ENCODE data around the gene SEC16A.

SEC16A gene

DNA sequence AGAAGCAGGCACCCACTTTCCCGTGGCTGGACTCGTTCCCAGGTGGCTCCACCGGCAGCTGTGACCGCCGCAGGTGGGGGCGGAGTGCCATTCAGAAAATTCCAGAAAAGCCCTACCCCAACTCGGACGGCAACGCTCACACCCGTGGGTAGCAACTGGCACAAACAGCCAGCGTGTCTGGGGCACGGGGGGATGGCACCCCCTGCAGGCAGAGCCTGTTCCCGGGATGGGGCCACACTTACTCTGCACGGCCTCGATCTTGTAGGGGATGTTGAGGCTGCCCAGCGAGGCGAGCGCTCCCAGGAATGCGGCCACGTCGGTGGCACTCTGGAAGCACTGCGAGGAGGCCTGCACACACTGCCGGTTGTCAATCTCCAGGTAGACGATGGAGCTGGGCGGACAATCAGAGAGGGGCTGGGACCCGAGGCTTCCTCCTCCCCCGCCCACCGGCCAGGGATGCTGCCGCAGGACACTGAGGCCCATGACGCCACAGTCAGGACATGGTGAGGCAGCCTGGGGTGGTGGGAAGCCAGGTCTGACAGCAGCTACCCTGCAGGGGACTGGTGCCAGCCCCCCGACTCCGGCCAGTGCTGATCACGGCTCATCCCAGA is 20.2 kb upstream of the SEC16A start:
- Histone ChIP-seq H3K27ac (no peak overlapping the region), H3K4me3 (ENCODE audit: low read depth in 1 of 2, low read length in 1 of 2) (no peak overlapping the region), H3K9me3 (peaks cover 9% of the 10 kb centered on the region), H3K36me3 (peaks cover 100% of the 10 kb centered on the region), H3K4me1 (ENCODE audit: control insufficient read depth in 1 of 2, insufficient read depth in 1 of 2, low read depth in 1 of 2, low read length in 1 of 2) (no peaks in the 10 kb centered on the region), H3K27me3 (no peaks in the 10 kb centered on the region)
- TF ChIP-seq, protein P1, sequence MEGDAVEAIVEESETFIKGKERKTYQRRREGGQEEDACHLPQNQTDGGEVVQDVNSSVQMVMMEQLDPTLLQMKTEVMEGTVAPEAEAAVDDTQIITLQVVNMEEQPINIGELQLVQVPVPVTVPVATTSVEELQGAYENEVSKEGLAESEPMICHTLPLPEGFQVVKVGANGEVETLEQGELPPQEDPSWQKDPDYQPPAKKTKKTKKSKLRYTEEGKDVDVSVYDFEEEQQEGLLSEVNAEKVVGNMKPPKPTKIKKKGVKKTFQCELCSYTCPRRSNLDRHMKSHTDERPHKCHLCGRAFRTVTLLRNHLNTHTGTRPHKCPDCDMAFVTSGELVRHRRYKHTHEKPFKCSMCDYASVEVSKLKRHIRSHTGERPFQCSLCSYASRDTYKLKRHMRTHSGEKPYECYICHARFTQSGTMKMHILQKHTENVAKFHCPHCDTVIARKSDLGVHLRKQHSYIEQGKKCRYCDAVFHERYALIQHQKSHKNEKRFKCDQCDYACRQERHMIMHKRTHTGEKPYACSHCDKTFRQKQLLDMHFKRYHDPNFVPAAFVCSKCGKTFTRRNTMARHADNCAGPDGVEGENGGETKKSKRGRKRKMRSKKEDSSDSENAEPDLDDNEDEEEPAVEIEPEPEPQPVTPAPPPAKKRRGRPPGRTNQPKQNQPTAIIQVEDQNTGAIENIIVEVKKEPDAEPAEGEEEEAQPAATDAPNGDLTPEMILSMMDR (IDR thresholded peaks at IDR 0.05): no peak

DNA sequence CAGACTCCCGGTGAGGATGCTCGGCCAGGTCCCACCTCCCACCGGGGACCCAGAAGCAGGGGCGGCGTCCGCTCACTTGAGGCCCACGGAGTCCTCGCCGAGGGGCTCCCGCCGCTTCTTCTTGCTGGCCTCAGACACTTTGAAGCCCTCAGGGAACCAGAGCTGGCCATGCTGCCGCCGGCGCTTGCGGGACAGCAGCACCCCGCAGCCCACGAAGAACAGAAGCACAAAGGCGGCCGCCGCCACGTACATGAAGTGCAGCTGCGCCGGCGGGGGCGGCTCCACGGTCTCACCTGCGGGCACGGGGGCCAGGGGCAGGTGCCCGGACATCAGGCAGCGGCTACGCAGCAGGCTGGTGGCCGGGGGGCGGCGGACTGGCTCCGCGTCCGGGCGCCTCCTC is 19.4 kb upstream of the SEC16A start:
- H3K4me1 ChIP-seq (ENCODE audit: control insufficient read depth in 1 of 2, insufficient read depth in 1 of 2, low read depth in 1 of 2, low read length in 1 of 2): no peaks in the 10 kb centered on the region
- no peak overlapping the region for H3K27ac ChIP-seq
- peaks cover 9% of the 10 kb centered on the region for H3K9me3 ChIP-seq
- TF ChIP-seq, protein P1 (IDR thresholded peaks at IDR 0.05): no peak
- H3K27me3 ChIP-seq: no peaks in the 10 kb centered on the region
- H3K4me3 ChIP-seq (ENCODE audit: low read depth in 1 of 2, low read length in 1 of 2): no peak overlapping the region
- peaks cover 100% of the 10 kb centered on the region for H3K36me3 ChIP-seq

DNA sequence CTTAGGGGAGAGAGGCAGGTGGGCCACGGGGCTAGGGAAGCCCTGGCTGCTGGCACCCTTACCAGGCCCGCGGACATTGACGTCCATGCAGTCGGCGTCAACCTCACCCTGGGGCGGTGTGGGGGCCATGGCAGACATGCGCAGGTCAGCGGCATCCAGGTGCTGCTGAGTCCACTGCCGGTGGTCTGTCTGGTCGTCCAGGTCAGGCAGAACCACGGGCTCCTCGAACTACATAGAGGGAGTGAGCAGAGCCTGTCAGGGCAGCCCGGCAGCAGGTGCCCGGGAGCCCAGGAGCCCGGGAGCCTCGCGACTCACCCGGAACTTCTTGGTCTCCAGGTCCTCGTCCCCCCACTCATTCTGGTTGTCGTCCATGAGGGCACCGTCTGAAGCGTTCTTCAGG is 18.8 kb upstream of the SEC16A start:
- TF ChIP-seq, protein P1 (IDR thresholded peaks at IDR 0.05): no peak
- peaks cover 100% of the 10 kb centered on the region for H3K36me3 ChIP-seq
- H3K4me3 ChIP-seq (ENCODE audit: low read depth in 1 of 2, low read length in 1 of 2): no peak overlapping the region
- H3K27me3 ChIP-seq: no peaks in the 10 kb centered on the region
- H3K4me1 ChIP-seq (ENCODE audit: control insufficient read depth in 1 of 2, insufficient read depth in 1 of 2, low read depth in 1 of 2, low read length in 1 of 2): no peaks in the 10 kb centered on the region
- H3K9me3 ChIP-seq: peaks cover 9% of the 10 kb centered on the region
- no peak overlapping the region for H3K27ac ChIP-seq

DNA sequence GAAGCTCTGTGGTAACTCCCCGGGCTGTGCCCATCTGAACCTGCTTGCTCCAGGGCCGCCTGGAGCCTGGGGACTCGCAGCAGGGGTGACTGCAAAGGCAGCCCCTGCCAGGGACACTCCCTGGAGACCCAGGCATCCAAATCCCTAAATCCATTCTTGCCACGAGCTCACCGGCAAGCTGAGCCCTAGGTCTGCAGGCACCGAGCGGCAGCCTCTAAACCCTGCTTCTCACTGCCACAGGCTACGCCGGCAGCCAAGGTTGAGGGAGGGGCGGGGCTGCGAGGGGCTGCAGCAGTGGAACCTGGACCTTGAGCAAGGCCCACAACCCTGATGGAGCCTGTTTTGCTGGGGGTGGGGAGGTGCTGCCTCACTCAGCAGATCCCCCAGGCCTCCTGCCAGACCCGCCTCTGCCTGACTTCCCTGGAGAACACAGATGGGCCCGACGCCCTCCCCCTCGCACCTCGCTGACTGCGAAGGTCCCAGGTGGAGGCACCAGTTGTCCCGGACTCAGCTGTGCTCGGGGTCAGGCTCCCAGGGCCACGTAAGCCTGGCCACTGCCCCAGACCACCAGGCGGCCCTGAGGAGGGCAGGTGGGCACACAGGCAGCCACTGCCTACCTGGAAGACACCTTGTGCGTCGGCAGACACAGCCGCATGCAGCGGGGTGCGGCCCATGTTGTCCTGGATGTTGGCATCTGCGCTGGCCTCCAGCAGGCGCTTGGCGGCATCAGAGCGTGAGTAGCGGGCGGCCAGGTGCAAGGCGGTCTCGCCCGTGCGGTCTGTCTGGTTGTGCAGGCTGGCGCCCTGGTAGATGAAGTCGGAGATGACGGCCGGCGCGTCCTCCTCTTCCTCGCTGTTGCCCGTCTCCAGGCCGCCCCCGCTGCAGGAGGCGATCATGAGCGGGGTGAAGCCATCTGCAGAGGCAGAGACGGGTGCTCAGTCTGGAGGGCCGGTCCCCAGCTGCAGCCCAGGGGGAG is 17.4 kb upstream of the SEC16A start:
- no peaks in the 10 kb centered on the region for H3K4me1 ChIP-seq (ENCODE audit: control insufficient read depth in 1 of 2, insufficient read depth in 1 of 2, low read depth in 1 of 2, low read length in 1 of 2)
- no peaks in the 10 kb centered on the region for H3K27me3 ChIP-seq
- H3K36me3 ChIP-seq: peaks cover 100% of the 10 kb centered on the region
- H3K9me3 ChIP-seq: peaks cover 5% of the 10 kb centered on the region
- no peak overlapping the region for H3K27ac ChIP-seq
- TF ChIP-seq, protein P1 (IDR thresholded peaks at IDR 0.05): no peak
- no peak overlapping the region for H3K4me3 ChIP-seq (ENCODE audit: low read depth in 1 of 2, low read length in 1 of 2)

DNA sequence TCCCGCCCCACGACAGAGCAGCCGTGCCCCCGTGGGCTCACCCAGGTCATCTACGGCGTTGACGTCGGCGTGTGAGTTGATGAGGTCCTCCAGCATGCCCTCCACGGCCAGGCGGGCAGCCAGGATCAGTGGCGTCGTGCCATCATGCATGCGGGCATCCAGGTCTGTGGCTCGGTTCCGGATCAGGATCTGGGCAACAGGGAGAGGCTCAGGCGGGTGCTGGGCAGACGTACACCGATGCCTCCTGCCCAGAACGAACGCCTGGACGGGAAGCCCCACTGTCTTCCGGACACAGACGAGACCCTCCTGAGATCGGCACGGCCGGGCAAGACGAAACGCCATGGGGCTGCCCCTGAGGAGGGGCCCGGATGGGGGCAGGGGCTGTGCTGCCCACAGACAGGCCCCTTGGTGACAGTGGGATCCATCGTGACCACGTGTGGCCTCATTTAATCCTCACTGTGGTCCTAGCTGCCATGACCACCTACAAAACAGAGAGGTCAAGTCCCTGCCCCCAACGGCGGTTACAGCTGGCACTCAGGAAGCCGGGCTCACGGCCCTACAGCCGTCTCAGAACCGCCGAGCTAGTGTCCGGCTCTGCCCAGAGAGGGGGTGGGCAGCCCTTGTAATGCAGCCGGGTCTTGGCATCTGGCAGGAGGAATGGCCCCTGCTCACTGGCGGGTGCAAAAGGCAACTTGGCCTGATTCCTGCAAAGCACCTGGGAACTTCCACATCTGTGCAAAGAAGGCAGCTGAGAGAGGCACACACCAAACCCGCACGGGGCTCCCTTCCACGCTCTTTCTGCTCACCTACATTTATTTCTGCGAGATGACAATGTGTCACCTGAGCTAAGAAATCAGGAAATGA is 16.5 kb upstream of the SEC16A start:
- Histone ChIP-seq H3K27me3 (no peaks in the 10 kb centered on the region), H3K27ac (no peak overlapping the region), H3K4me1 (ENCODE audit: control insufficient read depth in 1 of 2, insufficient read depth in 1 of 2, low read depth in 1 of 2, low read length in 1 of 2) (no peaks in the 10 kb centered on the region), H3K9me3 (no peaks in the 10 kb centered on the region), H3K4me3 (ENCODE audit: low read depth in 1 of 2, low read length in 1 of 2) (no peak overlapping the region), H3K36me3 (peaks cover 100% of the 10 kb centered on the region)
- TF ChIP-seq, protein P1 (IDR thresholded peaks at IDR 0.05): no peak
